Esophagus squamous epithelium (tissue), 5 donors: ENCODE data around the gene PIK3C3. TPM values are rescaled to one million over a fixed set of nuclear protein-coding genes. Genes with fewer than 3 reads are reported as not detected.

Experiments used
- DNase-seq: peaks from one replicate; lab custom pipeline; 2025; lab: John Stamatoyannopoulos, UW
- H3K27ac ChIP-seq, 4 donors: fragments of 200-600 bp; sonication (generic); one replicate each; pipeline ENCODE4 v1.5.1; 2016 to 2019; ENCODE audit warnings: mild to moderate bottlenecking in 1 of 4
- H3K27me3 ChIP-seq, 4 donors: fragments of 200-600 bp; sonication (generic); 1 replicate in 3 of 4; 2 replicates in 1 of 4; pipeline versions ENCODE4 v1.5.1 to v1.6.0; 2017 to 2021; ENCODE audit warnings: antibody characterized with exemption in 1 of 4
- H3K36me3 ChIP-seq, 3 donors: fragments of 200-600 bp; sonication (generic); one replicate each; pipeline ENCODE4 v1.5.1; 2016 to 2019
- H3K4me1 ChIP-seq, 3 donors: fragments of 200-600 bp; sonication (generic); one replicate each; pipeline ENCODE4 v1.5.1; 2017 to 2019
- H3K4me3 ChIP-seq, 4 donors: fragments of 200-600 bp; sonication (generic); 1 replicate in 3 of 4; 2 replicates in 1 of 4; pipeline ENCODE4 v1.5.1; 2016 to 2019; ENCODE audit warnings: mild to moderate bottlenecking in 2 of 4, moderate library complexity in 1 of 4
- H3K9me3 ChIP-seq, 3 donors: fragments of 200-600 bp; sonication (generic); one replicate each; pipeline ENCODE4 v1.5.1; 2016 to 2019
- POLR2A ChIP-seq, 4 donors: fragments of 450-650 bp; IDR thresholded peaks; one replicate each; pipeline ENCODE4 v1.6.1; 2017; ENCODE audit warnings: antibody characterized with exemption in 4 of 4, mild to moderate bottlenecking in 4 of 4, moderate library complexity in 3 of 4
- WGBS, 2 donors: methylation state at CpG; one replicate each; pipeline ENCODE4 v1.1.5; 2018; 5-methylcytosine and 5-hydroxymethylcytosine counted together
- intact Hi-C: fragments of 100-400 bp; cut with DNase I; formaldehyde crosslinking; loops from one replicate; pipeline ENCODE4 v1.15.0; 2022
- total RNA-seq, 4 donors: library from RNA; depleted of rRNA; stranded (reverse); fragments of >200 nt; gene quantifications; one replicate each; pipeline ENCODE4 v1.1.0, GENCODE V29; 2016
- TF ChIP-seq, protein P1 (sequence below), 6 experiments: fragments of 450-650 bp in 4 of 6; fragments of 200-600 bp in 2 of 6; sonication (generic) in 2 of 6; IDR thresholded peaks; one replicate each; pipeline ENCODE4 v1.5.1; 2016 to 2019; ENCODE audit warnings: antibody characterized with exemption in 6 of 6, mild to moderate bottlenecking in 4 of 6, moderate library complexity in 4 of 6
- donor health status: DM: yes; HTN: yes; CAD: no.

PIK3C3 gene
- total RNA-seq, 4 donors from 2014 or later, result 17.2 to 43.9 (median 23.6) TPM

DNA sequence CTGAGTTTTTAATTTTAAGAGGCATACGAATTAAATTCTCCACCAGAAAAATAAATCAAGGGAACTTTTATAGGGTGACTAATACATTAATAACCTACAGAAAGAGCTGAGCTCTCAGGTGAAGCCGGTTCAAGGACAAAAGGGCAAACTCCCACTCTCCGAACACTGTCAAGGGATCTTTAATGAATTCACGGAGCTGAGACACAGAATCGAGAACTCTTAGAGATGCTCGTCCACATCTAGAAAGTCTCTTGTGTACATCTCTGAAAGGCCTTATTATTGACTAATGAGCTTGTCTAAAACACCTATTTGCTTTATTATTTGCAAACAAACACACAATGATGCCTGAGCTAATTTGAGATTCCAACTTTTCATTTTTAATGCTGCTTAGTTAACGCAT is 33.3 kb upstream of the PIK3C3 start:
- no peaks in the 10 kb centered on the region for H3K4me1 ChIP-seq
- intact Hi-C loops, result no loop called here
- 80 to 81% methylated on average over 7 of the region's 7 CpGs for WGBS, 2 donors
- DNase-seq, result no peak
- H3K36me3 ChIP-seq, result no peaks in the 10 kb centered on the region
- no peak overlapping the region for H3K4me3 ChIP-seq
- TF ChIP-seq, protein P1, sequence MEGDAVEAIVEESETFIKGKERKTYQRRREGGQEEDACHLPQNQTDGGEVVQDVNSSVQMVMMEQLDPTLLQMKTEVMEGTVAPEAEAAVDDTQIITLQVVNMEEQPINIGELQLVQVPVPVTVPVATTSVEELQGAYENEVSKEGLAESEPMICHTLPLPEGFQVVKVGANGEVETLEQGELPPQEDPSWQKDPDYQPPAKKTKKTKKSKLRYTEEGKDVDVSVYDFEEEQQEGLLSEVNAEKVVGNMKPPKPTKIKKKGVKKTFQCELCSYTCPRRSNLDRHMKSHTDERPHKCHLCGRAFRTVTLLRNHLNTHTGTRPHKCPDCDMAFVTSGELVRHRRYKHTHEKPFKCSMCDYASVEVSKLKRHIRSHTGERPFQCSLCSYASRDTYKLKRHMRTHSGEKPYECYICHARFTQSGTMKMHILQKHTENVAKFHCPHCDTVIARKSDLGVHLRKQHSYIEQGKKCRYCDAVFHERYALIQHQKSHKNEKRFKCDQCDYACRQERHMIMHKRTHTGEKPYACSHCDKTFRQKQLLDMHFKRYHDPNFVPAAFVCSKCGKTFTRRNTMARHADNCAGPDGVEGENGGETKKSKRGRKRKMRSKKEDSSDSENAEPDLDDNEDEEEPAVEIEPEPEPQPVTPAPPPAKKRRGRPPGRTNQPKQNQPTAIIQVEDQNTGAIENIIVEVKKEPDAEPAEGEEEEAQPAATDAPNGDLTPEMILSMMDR (IDR thresholded peaks at IDR 0.05), result no peak
- no peak for TF ChIP-seq POLR2A (IDR thresholded peaks at IDR 0.05)
- no peaks in the 10 kb centered on the region for H3K27me3 ChIP-seq
- H3K27ac ChIP-seq, result no peak overlapping the region
- H3K9me3 ChIP-seq, result no peaks in the 10 kb centered on the region

DNA sequence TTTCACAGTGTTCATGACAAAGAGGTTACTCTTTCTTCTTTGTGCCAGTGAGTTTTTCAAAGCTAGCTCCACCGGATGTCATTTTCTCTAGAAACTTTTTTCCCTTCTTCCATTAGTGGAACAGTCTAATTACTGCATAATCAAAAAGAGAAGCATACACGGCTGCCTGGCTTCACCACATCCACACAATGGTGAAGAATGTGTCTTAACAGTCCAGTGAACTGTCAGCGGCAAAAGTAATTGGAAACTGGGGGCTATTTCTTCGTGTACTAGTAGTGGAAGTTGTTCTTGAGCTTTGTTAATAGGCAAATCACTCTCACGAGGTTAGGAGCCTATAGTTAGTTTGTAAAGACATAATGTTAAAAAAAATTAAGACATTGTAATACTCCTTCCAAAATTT is 32.9 kb upstream of the PIK3C3 start:
- no peak for TF ChIP-seq POLR2A (IDR thresholded peaks at IDR 0.05)
- TF ChIP-seq, protein P1 (IDR thresholded peaks at IDR 0.05), result no peak
- Histone ChIP-seq H3K9me3 (no peaks in the 10 kb centered on the region), H3K27me3 (no peaks in the 10 kb centered on the region), H3K4me1 (no peaks in the 10 kb centered on the region), H3K4me3 (no peak overlapping the region), H3K36me3 (no peaks in the 10 kb centered on the region), H3K27ac (no peak overlapping the region)
- intact Hi-C loops, result no loop called here
- no peak for DNase-seq
- 66 to 67% methylated on average over 5 of the region's 5 CpGs for WGBS, 2 donors

DNA sequence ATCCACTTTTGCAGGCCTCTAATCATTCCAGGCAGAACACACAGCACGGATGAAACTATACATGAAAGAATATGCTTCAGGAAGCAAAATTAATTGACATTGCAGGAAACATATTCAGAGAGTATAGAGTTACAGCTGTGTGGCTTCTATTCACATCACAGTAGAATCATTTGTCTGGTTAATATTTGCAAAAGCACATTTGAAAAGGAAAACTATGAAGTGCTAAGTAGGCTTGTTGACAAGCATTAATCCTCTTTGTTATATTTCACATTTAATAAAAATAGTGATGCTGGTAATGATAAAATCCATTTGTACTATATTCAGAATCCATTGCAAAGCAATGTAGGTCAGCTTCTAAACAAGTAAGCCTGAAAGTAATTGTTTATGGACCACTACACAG is 32.2 kb upstream of the PIK3C3 start:
- no peaks in the 10 kb centered on the region for H3K9me3 ChIP-seq
- H3K4me3 ChIP-seq, result no peak overlapping the region
- TF ChIP-seq POLR2A (IDR thresholded peaks at IDR 0.05), result no peak
- TF ChIP-seq, protein P1 (IDR thresholded peaks at IDR 0.05), result no peak
- intact Hi-C loops, result no loop called here
- H3K4me1 ChIP-seq, result no peaks in the 10 kb centered on the region
- no peaks in the 10 kb centered on the region for H3K36me3 ChIP-seq
- no peaks in the 10 kb centered on the region for H3K27me3 ChIP-seq
- H3K27ac ChIP-seq, result no peak overlapping the region
- 50 to 68% methylated on average over 1 of the region's 1 CpG for WGBS, 2 donors
- no peak for DNase-seq

DNA sequence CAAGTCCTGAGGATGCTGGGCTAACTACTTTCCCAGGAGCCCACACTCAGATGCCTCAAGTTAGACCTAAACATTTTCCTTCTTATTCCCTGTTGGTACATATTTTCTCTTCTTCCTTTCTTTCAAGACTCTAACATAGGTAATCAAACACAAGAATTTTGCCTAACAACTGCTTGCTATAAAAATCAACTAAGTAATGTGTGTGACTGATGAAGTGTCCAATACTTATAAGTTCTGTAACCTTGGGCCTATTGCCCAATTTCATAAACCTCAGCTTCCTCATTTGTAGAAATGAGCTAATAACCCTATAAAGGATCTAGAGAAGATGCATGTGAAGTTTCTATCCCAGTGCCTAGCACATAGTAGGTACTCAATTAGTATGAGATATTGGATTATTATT is 31.6 kb upstream of the PIK3C3 start:
- intact Hi-C loops, result no loop called here
- no peaks in the 10 kb centered on the region for H3K9me3 ChIP-seq
- no peaks in the 10 kb centered on the region for H3K27me3 ChIP-seq
- H3K36me3 ChIP-seq, result no peaks in the 10 kb centered on the region
- no peak overlapping the region for H3K4me3 ChIP-seq
- no peak for DNase-seq
- no peak overlapping the region for H3K27ac ChIP-seq
- no peaks in the 10 kb centered on the region for H3K4me1 ChIP-seq
- TF ChIP-seq, protein P1 (IDR thresholded peaks at IDR 0.05), result no peak
- TF ChIP-seq POLR2A (IDR thresholded peaks at IDR 0.05), result no peak

DNA sequence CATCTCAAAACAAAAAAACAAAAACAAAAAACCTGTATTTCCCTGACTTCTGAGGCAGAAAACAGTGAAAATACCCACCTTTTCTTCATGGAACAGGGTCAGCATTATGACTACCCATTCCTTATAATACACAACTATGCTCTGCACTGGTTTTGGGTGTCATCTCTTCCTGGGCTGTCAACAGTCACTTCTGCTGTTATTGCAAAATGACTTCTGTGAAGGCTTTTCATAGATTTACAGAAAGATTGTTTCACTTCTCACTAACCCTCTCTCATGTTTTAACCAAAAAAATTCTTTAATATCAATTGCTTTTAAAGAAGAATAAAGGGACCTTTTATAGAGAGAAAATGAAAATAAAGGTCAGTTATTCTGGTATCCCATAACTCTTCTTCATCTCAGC is 26.5 kb upstream of the PIK3C3 start:
- intact Hi-C loops, result no loop called here
- H3K4me1 ChIP-seq, result no peaks in the 10 kb centered on the region

More for the DNA sequence above, 26.5 kb upstream of the PIK3C3 start:
- no peak overlapping the region for H3K4me3 ChIP-seq
- no peak for TF ChIP-seq POLR2A (IDR thresholded peaks at IDR 0.05)
- TF ChIP-seq, protein P1 (IDR thresholded peaks at IDR 0.05), result no peak
- no peak overlapping the region for H3K27ac ChIP-seq
- peaks cover 0 to 7% (median 0%) of the 10 kb centered on the region in 4 donors for H3K27me3 ChIP-seq
- DNase-seq, result no peak
- no peaks in the 10 kb centered on the region for H3K36me3 ChIP-seq
- H3K9me3 ChIP-seq, result no peaks in the 10 kb centered on the region
